Measurements from ENCODE around the gene DCAF10. TPM values are rescaled to one million over a fixed set of nuclear protein-coding genes. Genes with fewer than 3 reads are reported as not detected.

Gene DCAF10
- total and polyA plus RNA-seq, 2 donors from 2014 or later = 10.6 to 28.5 TPM

GRCh38 chr9:37905131-37905505 lies 104.5 kb downstream of the DCAF10 start:
- Histone ChIP-seq H3K9ac (ENCODE audit: low read length in 3 of 3) (peak overlapping the region in 1 of 3 donors; percentile 91), H3K4me1 (ENCODE audit: control insufficient read depth in 2 of 3, insufficient read depth in 2 of 3, low read depth in 1 of 3, low read length in 3 of 3) (peaks cover 4 to 18% (median 10%) of the 10 kb centered on the region in 3 donors), H3K36me3 (ENCODE audit: control insufficient read depth in 2 of 3, insufficient read depth in 3 of 3, low read length in 3 of 3) (no peaks in the 10 kb centered on the region), H3K4me3 (ENCODE audit: low read length in 3 of 3) (peak overlapping the region in 2 of 3 donors; percentile 71 to 99), H3K9me3 (ENCODE audit: control insufficient read depth in 2 of 3, insufficient read depth in 1 of 3, low read length in 3 of 3) (no peaks in the 10 kb centered on the region), H3K27ac (ENCODE audit: low read depth in 2 of 2, low read length in 2 of 2) (peak overlapping the region; percentile 86 to 88), H3K27me3 (ENCODE audit: control insufficient read depth, insufficient read depth, low read length) (no peaks in the 10 kb centered on the region)
- intact Hi-C loops (cut with DNase I) = no loop called here
- DNase-seq (no peak), FAIRE-seq (no peak)
- no peak for TF ChIP-seq CTCF (IDR thresholded peaks at IDR 0.05; ENCODE audit: borderline replicate concordance, extremely low read depth, insufficient read depth)

- no peak for TF ChIP-seq CTCF (IDR thresholded peaks at IDR 0.05; ENCODE audit: borderline replicate concordance, extremely low read depth, insufficient read depth)
- Histone ChIP-seq H3K9me3 (ENCODE audit: control insufficient read depth in 2 of 3, insufficient read depth in 1 of 3, low read length in 3 of 3) (no peaks in the 10 kb centered on the region), H3K4me1 (ENCODE audit: control insufficient read depth in 2 of 3, insufficient read depth in 2 of 3, low read depth in 1 of 3, low read length in 3 of 3) (peaks cover 4 to 18% (median 10%) of the 10 kb centered on the region in 3 donors), H3K36me3 (ENCODE audit: control insufficient read depth in 2 of 3, insufficient read depth in 3 of 3, low read length in 3 of 3) (no peaks in the 10 kb centered on the region), H3K27me3 (ENCODE audit: control insufficient read depth, insufficient read depth, low read length) (no peaks in the 10 kb centered on the region), H3K9ac (ENCODE audit: low read length in 3 of 3) (no peak overlapping the region), H3K27ac (ENCODE audit: low read depth in 2 of 2, low read length in 2 of 2) (no peak overlapping the region), H3K4me3 (ENCODE audit: low read length in 3 of 3) (no peak overlapping the region)
- FAIRE-seq (no peak), DNase-seq (no peak)
- intact Hi-C loops (cut with DNase I) = no loop called here
Measured at GRCh38 chr9:37905776-37906175, 105.2 kb downstream of the DCAF10 start.

GRCh38 chr9:37906312-37907239 lies 106.0 kb downstream of the DCAF10 start:
- intact Hi-C loops (cut with DNase I) = no loop called here

More at GRCh38 chr9:37906312-37907239, 106.0 kb downstream of the DCAF10 start:
- Histone ChIP-seq H3K9ac (ENCODE audit: low read length in 3 of 3) (no peak overlapping the region), H3K27ac (ENCODE audit: low read depth in 2 of 2, low read length in 2 of 2) (no peak overlapping the region), H3K36me3 (ENCODE audit: control insufficient read depth in 2 of 3, insufficient read depth in 3 of 3, low read length in 3 of 3) (no peaks in the 10 kb centered on the region), H3K27me3 (ENCODE audit: control insufficient read depth, insufficient read depth, low read length) (no peaks in the 10 kb centered on the region), H3K4me1 (ENCODE audit: control insufficient read depth in 2 of 3, insufficient read depth in 2 of 3, low read depth in 1 of 3, low read length in 3 of 3) (peaks cover 4 to 18% (median 10%) of the 10 kb centered on the region in 3 donors), H3K4me3 (ENCODE audit: low read length in 3 of 3) (no peak overlapping the region), H3K9me3 (ENCODE audit: control insufficient read depth in 2 of 3, insufficient read depth in 1 of 3, low read length in 3 of 3) (no peaks in the 10 kb centered on the region)
- DNase-seq (no peak), FAIRE-seq (no peak)
- no peak for TF ChIP-seq CTCF (IDR thresholded peaks at IDR 0.05; ENCODE audit: borderline replicate concordance, extremely low read depth, insufficient read depth)

All from kidney (tissue), 14 donors.